GM18508 (cell line): ENCODE data around the gene RAD51B.
"Not testable (repeated sequence)": the region's sequence is repeated elsewhere in the genome, so short reads cannot be mapped to it uniquely, and the experiment has no call there.

Experiments used
- ATAC-seq: cut with Tn5 transposase; IDR thresholded peaks from one replicate; pipeline ENCODE4 v1.9.1; 2021; ENCODE audit warnings: moderate number of reproducible peaks; ENCODE audit not compliant: insufficient read depth, unreplicated experiment

RAD51B gene

GRCh38 chr14:68698773-68699172 is 879.2 kb downstream of the RAD51B start:
- not testable (repeated sequence) for ATAC-seq

- ATAC-seq = no peak
Observed at GRCh38 chr14:68701001-68701741, 881.6 kb downstream of the RAD51B start.

- ATAC-seq = no peak
Observed at GRCh38 chr14:68702135-68702534, 882.6 kb downstream of the RAD51B start.

- ATAC-seq = no peak
Observed at GRCh38 chr14:68702578-68702977, 883.0 kb downstream of the RAD51B start.

- ATAC-seq = no peak
Observed at GRCh38 chr14:68703093-68703492, 883.5 kb downstream of the RAD51B start.

- ATAC-seq = no peak
Observed at GRCh38 chr14:68704736-68705720, 885.4 kb downstream of the RAD51B start.

- ATAC-seq = no peak
Observed at GRCh38 chr14:68705741-68706283, 886.2 kb downstream of the RAD51B start.

- ATAC-seq = no peak
Observed at GRCh38 chr14:68707482-68707881, 887.9 kb downstream of the RAD51B start.

- ATAC-seq = no peak
Observed at GRCh38 chr14:68708343-68708742, 888.8 kb downstream of the RAD51B start.

GRCh38 chr14:68709007-68709406 is 889.4 kb downstream of the RAD51B start:
- ATAC-seq = no peak

- ATAC-seq = no peak
Observed at GRCh38 chr14:68710776-68711175, 891.2 kb downstream of the RAD51B start.

- no peak for ATAC-seq
Observed at GRCh38 chr14:68711561-68712309, 892.2 kb downstream of the RAD51B start.

GRCh38 chr14:68712703-68713370 is 893.3 kb downstream of the RAD51B start:
- no peak for ATAC-seq

GRCh38 chr14:68713782-68714181 is 894.2 kb downstream of the RAD51B start:
- ATAC-seq = no peak

- no peak for ATAC-seq
Observed at GRCh38 chr14:68714991-68715924, 895.7 kb downstream of the RAD51B start.

GRCh38 chr14:68716698-68717097 is 897.1 kb downstream of the RAD51B start:
- ATAC-seq = no peak

GRCh38 chr14:68718023-68718990 is 898.7 kb downstream of the RAD51B start:
- ATAC-seq = no peak
